Adipose tissue (tissue), 3 donors: ENCODE measurements around the gene PIK3CD. TPM values are rescaled to one million over a fixed set of nuclear protein-coding genes. Genes with fewer than 3 reads are reported as not detected.

Experiments used
- H3K27ac ChIP-seq: one replicate; pipeline ENCODE4 v1.5.1; 2013; ENCODE audit warnings: low read depth, low read length
- WGBS, 3 donors: extraction: QIAGEN DNeasy Blood & Tissue Kit; methylation state at CpG; one replicate each; pipeline ENCODE4 v1.1.7; 2013; 5-methylcytosine and 5-hydroxymethylcytosine counted together
- polyA plus RNA-seq, 3 donors: library from polyadenylated mRNA; stranded (reverse); fragments of 200-250 nt; gene quantifications; one replicate each; pipeline ENCODE4 v1.2.3, GENCODE V29; 2013
- donor health status: healthy with polysubstance abuse.
- donor health status: Bipolar disorder and iron deficiency.
- donor health status: healthy.

PIK3CD gene
- polyA plus RNA-seq, 3 donors, result 2.4 to 7.0 (median 7.0) TPM

DNA sequence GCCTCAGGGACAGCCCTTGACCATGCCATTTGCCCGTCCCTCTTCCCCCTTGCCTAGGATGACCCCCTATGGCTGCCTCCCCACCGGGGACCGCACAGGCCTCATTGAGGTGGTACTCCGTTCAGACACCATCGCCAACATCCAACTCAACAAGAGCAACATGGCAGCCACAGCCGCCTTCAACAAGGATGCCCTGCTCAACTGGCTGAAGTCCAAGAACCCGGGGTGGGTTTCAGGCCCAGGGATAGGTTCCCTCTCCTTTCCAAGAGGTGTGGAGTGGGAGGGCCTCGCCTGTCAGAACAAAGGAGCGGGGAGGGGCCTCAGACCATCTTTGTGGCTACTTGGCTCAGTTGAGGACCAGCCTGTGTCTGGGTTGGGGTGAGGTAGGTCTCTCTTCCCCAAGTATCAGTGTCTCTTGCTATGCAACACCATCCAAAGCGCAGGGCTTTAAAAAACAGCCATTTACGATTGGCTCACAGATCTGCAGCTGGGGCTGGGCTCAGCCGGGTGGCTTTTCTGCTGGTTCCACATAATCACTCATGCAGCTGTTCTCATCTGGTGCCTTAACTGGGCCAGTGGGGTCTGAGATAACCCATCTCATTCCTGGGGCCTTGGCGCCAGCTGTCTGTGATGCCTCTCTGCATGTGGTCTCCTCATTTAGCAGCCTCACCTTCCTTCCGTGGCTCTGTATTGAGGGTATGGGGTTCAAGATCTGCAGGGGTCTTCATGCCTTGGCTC lies 71.7 kb downstream of the PIK3CD start:
- WGBS, 3 donors, result 98 to 99% (median 99%) methylated on average over 14 of the region's 14 CpGs

DNA sequence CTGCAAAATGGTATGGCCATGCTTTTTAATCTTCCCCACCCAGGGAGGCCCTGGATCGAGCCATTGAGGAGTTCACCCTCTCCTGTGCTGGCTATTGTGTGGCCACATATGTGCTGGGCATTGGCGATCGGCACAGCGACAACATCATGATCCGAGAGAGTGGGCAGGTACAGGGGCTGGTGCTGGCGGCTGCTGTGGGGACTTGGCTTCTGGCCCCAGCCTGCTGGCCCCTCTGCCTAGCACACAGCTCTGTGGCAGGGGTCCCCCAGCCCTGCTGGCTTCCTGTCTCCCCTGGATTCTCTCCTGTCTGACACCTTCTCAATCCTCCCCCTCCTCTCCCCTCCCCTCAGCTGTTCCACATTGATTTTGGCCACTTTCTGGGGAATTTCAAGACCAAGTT lies 72.4 kb downstream of the PIK3CD start:
- no peak overlapping the region for H3K27ac ChIP-seq
- WGBS, 3 donors, result 95 to 99% (median 98%) methylated on average over 6 of the region's 6 CpGs

More for the DNA sequence above, 71.7 kb downstream of the PIK3CD start:
- no peak overlapping the region for H3K27ac ChIP-seq

DNA sequence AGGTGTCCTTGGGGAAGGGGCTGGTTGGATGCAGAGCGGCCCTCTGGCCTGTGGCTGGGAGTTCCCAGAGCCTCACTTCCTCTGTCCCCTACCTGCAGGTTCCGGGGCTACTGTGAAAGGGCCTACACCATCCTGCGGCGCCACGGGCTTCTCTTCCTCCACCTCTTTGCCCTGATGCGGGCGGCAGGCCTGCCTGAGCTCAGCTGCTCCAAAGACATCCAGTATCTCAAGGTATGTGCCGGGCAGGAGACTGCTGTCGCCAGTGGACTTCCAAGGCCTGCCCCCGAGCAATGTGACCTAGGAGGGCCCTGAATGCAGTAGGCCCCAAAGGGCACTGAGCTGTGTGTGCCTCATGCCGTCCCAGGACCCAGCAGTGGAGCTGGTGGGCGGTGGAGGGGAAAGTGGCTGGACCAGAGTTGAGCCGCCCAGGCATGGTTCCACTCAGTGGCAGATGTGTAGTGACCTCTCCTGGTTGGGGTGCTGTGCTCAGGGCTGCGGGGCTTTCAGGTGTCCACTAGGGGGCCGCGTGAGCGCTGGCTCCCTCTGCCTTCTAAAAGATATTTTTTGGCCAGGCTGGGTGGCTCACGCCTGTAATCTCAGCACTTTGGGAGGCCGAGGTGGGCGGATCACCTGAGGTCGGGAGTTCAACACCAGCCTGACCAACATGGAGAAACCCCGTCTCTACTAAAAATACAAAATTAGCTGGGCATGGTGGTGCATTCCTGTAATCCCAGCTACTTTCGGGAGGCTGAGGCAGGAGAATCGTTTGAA lies 73.4 kb downstream of the PIK3CD start:
- no peak overlapping the region for H3K27ac ChIP-seq
- 74 to 76% (median 76%) methylated on average over 23 to 24 of the region's 24 CpGs for WGBS, 3 donors

DNA sequence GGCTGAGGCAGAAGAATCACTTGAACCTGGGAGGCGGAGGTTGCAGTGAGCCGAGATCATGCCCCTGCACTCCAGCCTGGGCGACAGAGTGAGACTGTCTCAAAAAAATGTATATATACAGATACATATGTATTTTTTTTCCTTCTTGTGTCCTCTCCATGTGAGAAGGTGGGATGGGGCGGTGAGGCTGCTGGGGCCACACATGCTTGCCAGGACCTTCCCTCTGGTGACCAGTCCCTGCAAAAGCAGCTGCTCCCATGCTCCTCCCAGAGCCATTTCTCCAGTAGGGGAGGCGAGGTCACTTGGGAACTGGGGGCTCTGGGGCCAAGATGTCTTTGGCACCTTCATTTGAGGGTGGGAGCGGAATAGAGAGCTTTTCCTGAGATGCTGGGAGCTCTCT lies 74.9 kb downstream of the PIK3CD start:
- no peak overlapping the region for H3K27ac ChIP-seq
- 94 to 97% (median 95%) methylated on average over 6 of the region's 6 CpGs for WGBS, 3 donors

DNA sequence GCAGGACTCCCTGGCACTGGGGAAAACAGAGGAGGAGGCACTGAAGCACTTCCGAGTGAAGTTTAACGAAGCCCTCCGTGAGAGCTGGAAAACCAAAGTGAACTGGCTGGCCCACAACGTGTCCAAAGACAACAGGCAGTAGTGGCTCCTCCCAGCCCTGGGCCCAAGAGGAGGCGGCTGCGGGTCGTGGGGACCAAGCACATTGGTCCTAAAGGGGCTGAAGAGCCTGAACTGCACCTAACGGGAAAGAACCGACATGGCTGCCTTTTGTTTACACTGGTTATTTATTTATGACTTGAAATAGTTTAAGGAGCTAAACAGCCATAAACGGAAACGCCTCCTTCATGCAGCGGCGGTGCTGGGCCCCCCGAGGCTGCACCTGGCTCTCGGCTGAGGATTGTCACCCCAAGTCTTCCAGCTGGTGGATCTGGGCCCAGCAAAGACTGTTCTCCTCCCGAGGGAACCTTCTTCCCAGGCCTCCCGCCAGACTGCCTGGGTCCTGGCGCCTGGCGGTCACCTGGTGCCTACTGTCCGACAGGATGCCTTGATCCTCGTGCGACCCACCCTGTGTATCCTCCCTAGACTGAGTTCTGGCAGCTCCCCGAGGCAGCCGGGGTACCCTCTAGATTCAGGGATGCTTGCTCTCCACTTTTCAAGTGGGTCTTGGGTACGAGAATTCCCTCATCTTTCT lies 75.5 kb downstream of the PIK3CD start:
- WGBS, 3 donors, result 67 to 83% (median 78%) methylated on average over 25 of the region's 25 CpGs
- no peak overlapping the region for H3K27ac ChIP-seq

DNA sequence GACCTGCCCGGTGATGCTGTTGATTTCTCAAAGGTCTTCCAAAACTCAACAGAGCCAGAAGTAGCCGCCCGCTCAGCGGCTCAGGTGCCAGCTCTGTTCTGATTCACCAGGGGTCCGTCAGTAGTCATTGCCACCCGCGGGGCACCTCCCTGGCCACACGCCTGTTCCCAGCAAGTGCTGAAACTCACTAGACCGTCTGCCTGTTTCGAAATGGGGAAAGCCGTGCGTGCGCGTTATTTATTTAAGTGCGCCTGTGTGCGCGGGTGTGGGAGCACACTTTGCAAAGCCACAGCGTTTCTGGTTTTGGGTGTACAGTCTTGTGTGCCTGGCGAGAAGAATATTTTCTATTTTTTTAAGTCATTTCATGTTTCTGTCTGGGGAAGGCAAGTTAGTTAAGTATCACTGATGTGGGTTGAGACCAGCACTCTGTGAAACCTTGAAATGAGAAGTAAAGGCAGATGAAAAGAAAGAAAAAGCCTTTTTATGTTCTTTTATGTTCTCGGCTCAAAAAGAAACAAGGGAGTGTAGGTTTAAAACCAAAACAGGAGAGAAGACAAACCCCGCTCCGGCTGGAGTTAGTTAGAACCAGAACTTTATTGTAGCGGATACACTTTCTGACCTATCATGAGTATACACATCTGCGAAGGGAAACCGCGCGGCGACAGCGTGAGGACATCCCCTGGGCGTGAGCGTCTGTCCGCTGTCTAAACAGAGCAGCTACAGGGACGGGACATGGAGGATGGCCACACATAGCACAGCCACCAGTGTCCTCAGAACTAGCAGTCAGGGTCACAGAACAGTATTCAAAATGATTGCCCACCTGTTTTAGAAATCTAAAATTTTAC lies 77.1 kb downstream of the PIK3CD start:
- H3K27ac ChIP-seq, result no peak overlapping the region
- 83 to 87% (median 84%) methylated on average over 33 of the region's 33 CpGs for WGBS, 3 donors

DNA sequence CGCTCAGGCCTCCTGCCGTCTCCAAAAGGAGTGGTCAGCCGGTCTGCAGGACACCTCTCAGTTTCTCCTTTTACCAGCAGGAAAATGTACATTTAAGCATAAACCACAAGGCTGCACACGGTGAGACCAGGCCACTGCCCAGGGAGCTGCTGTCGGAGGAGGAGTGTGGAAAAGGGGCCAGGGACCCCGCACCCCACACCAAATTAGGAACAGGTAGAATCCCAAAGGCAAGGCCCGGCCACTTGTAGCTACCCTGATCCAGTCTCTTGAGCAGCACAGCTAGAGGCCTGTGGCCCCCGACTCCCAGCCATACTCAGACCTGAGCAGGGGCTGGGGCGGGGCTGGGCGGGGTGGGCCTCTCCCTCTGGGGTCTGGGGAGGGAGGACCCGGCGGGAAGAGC lies 78.0 kb downstream of the PIK3CD start:
- 92 to 94% (median 92%) methylated on average over 11 to 12 of the region's 12 CpGs for WGBS, 3 donors
- H3K27ac ChIP-seq, result no peak overlapping the region

DNA sequence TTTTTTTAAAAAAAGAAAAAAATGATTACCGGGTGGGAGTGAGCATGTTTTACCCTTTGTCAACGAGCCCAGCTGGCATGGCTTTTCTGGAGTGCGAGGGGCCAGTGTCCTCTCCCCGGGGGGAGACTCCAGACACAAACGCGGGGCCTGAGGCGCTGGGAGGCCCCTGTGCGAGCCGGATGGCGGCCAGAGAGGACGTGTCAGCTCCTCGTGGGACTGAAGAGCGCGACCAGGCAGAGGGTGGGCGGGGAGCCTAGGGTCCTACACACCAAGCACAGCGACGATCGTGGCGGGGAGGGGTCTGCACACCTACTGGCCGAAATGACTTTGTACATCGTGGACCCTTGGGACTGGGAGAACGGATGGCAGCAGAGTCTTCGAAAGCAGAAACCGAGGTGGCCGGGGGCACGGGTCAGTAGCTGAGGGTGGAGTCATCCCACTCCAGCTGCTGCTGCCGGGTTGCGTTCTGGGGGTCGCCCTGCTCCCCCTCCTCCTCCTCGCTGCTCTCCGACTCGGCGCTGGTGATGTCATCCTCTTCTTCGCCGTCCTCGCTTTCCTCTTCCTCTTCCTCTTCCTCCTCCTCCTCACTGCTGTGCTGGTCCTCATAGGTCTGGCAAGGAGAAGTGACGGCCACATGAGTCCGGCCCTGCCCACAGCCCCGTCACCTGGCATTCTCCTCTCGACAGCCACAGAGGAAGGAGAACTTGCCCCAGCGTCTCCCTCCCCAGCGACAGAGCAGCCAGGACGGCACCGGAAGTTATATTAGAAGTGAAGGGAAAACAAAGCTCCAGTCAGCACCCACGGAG lies 78.8 kb downstream of the PIK3CD start:
- WGBS, 3 donors, result 73 to 90% (median 81%) methylated on average over 43 to 45 of the region's 45 CpGs
- no peak overlapping the region for H3K27ac ChIP-seq

DNA sequence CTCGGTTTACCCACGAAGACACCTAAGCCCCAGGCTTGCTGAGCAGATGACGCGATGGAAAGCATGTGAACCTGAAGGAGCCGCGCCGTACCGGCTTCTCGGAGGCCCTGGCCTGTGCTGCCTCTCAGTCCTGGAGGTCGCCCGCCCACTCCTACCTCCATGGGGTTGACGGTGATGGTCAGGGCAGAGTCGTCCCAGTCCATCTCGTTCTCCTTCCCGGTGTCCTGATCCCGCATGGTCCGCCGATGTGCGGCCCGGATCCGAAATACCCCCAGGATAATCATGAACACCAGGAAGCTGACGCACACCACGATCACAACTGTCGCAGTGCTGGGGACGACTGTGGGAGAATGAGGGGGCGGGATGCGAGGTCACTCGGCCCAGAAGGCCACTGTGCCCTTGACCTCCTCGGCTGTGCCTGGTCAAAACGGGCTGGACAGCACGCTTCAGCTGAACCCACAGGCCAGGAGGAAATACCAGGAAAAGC lies 79.6 kb downstream of the PIK3CD start:
- WGBS, 3 donors, result 94 to 96% (median 95%) methylated on average over 31 of the region's 31 CpGs
- no peak overlapping the region for H3K27ac ChIP-seq

DNA sequence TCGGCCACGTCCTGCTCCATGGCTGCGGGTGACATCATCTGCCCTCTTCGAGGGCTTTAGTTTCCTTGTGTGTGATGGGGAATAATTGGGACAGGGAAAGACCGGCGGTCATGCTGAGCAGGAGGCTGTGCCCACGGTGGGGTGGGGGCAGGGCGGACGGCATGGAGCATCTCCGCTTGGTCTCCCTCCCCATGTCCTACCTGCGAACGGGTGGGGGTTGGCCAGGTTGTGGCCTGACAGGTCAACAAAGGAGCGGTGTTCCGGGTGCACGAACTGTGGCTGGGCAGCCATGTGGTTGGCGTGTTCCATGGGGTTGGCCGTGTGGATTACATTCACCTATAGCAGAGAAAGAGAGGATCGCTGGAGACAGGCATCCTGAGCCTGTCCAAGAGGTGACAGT lies 80.0 kb downstream of the PIK3CD start:
- 94 to 97% (median 97%) methylated on average over 18 of the region's 18 CpGs for WGBS, 3 donors
- no peak overlapping the region for H3K27ac ChIP-seq

DNA sequence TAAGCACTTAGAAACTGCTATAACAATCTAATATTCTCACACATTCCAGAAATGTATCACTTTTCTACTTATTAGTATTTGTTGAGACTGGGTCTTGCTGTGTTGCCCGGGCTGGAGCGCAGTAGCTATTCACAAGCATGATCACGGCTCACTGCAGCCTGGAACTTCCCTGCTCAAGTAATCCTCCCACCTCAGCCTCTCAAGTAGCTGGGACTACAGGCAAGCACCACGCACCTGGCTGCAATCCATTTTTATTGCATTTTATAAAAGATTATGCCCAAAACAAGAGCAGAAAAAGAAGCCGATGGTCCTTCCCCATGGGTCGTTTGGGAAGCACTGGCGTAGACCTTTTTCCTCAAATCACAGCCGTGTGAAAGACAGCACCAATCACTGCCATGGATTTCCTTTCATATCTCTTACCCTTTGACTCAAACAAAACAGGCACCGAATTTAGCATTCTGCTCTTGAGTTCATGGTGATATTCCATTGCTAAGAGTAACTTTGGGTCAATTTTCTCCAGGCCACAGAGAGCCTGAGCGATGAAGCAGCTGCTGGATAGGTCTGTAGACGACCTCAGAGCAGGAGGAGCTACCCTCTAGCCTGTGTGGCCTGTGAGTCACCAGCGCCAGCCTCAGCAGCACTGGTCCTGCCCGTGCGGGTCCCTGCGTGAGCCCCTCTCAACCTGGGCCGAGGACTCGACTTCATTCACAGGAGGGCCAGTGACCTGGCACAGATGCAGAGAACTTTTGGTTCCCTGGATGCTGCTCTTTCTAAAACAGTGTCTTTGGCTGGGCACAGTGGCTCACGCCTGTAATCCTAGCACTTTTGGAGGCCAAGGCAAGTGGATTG lies 80.8 kb downstream of the PIK3CD start:
- WGBS, 3 donors, result 89 to 93% (median 90%) methylated on average over 18 of the region's 18 CpGs
- no peak overlapping the region for H3K27ac ChIP-seq

DNA sequence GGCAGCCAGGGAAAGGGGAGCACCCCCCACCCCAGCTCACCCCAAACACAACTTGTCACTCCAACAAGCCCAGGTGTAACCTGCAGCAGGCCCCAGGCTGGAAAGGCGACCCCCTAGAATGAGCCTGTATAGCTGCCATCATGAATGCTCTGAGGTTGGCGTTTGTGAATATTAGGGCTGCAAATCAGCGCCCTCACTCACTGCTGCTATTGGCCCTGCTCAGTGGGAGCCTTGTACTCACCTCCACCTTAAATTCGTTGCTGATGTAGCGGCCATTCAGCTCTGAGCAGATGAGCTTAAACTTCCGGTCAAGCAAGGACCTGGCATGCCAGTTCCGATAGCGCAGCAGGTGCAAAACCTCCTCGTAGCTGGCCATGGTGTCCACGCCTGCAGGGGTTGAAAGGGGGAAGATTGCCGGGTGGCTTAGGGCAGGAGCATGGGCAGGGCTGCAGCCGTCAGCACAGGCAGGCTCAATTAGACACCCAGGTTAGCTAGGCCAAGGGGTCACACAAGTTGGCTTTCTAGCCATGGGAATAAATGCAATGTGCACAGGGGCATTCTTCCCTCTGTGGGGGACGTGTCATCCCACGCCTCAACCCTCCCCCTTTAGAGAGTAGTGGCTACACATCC lies 81.7 kb downstream of the PIK3CD start:
- WGBS, 3 donors, result 97 to 98% (median 97%) methylated on average over 14 of the region's 14 CpGs
- H3K27ac ChIP-seq, result no peak overlapping the region

DNA sequence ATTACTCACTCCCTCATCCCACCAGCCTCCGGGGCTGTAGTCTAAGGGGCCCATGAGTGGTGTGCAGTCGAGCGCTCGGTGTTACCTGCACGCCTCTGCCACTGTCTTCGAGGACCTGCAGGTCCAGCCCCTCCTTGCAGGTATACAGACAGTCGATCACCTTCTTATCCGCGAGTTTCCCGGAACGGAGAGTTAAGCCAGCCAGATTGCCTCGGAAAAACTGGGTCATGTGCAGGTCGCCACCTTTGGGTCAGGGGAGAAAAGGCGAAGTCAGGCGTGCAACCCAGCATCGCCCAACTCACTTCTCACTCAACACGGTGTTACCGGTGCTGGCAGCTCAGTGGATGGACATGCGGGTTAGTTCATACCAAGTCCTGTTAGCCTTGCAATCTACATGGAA lies 84.3 kb downstream of the PIK3CD start:
- WGBS, 3 donors, result 92 to 96% (median 93%) methylated on average over 19 of the region's 19 CpGs
- no peak overlapping the region for H3K27ac ChIP-seq

DNA sequence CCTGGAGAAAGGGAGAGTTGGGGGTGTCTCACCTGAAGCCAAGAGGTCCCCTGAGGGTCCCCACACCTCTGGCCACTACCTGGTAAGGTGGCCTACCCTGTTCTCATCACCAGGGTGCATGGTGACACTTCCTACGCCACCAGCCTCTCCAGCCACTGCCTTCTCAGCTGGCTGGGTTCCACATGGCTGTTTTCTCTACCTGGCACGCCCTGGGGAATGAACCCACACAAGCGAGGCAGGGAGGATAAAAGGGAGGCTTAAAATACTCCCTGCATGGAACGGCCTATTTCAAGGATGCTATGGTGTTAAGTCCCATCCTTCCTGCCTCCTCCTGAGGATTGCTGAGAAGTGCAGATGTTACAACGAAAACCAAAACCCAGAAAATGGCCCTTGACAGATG lies 84.7 kb downstream of the PIK3CD start:
- WGBS, 3 donors, result 91 to 93% (median 93%) methylated on average over 5 of the region's 5 CpGs
- H3K27ac ChIP-seq, result no peak overlapping the region

DNA sequence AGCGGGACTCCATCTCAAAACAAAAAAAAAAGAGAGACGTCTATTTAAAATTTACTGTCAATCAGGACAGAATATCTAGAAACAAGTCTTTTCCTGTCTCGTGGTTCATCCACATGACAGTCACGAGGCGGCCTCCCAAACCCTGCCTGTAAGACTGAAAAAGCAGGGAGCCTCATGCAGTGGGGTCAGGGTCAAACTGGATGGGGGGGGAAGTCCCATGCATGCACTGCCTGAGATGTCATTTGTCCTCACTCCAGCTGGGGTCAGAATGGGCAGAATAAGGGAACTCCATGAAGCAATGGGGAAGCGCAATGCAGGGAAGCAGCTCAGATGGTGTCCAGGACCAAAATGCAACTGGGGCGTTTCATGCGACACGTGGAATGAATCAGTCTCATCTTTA lies 85.5 kb downstream of the PIK3CD start:
- no peak overlapping the region for H3K27ac ChIP-seq
- 71 to 92% (median 75%) methylated on average over 9 of the region's 9 CpGs for WGBS, 3 donors

DNA sequence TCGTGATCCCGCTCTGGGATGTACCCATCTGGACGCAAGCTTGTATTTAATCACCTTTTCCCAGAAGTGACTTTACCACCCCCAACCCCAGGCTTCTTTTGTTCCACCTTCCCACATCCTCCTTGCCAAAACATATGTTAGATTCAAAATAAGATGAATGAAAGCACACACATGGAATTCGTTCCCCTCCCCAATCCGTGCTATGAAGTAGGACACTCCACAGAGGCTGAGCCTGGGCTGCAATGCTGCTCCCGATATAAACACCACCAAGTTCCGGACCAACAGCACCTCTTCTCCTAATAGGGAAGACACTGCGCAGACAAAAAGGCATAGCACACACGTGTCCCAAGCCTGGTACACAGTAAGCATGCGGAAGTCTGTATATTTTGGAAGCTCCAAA lies 86.1 kb downstream of the PIK3CD start:
- 86 to 91% (median 90%) methylated on average over 10 of the region's 10 CpGs for WGBS, 3 donors
- no peak overlapping the region for H3K27ac ChIP-seq
